ENCODE results near the gene PCDHGA8.

DNA sequence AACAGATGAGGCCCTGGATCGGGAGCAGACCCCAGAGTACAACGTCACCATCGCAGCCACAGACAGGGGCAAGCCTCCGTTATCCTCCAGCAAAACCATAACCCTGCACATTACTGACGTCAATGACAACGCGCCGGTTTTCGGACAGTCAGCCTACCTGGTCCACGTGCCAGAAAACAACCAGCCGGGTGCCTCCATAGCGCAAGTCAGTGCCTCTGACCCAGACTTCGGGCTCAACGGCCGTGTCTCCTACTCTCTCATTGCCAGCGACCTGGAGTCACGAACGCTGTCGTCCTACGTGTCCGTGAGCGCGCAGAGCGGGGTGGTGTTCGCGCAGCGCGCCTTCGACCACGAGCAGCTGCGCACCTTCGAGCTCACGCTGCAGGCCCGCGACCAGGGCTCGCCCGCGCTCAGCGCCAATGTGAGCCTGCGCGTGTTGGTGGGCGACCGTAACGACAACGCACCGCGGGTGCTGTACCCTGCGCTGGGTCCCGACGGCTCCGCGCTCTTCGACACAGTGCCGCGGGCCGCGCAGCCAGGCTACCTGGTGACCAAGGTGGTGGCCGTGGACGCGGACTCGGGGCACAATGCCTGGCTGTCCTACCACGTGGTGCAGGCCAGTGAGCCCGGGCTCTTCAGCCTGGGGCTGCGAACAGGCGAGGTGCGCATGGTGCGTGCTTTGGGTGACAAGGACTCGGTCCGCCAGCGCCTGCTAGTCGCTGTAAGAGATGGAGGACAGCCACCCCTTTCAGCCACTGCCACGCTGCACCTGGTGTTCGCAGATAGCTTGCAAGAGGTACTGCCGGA is 26.8 kb downstream of the PCDHGA8 start:
- TF ChIP-seq SUZ12 (IDR thresholded peaks at IDR 0.05; ENCODE audit: extremely low read depth, insufficient read depth, insufficient read length) (no peak), YY1 (IDR thresholded peaks at IDR 0.05; ENCODE audit: insufficient read depth, insufficient read length) (no peak)

Data from NT2/D1 (cell line).